DMS153 treated with DMSO at 0.1 percent for 48 hours (cell line): ENCODE data around the gene TRMT112.

Experiments used
- DNase-seq: peaks from one replicate; lab custom pipeline; 2025; ENCODE audit not compliant: unreplicated experiment; lab: John Stamatoyannopoulos, UW

The TRMT112 gene

DNA sequence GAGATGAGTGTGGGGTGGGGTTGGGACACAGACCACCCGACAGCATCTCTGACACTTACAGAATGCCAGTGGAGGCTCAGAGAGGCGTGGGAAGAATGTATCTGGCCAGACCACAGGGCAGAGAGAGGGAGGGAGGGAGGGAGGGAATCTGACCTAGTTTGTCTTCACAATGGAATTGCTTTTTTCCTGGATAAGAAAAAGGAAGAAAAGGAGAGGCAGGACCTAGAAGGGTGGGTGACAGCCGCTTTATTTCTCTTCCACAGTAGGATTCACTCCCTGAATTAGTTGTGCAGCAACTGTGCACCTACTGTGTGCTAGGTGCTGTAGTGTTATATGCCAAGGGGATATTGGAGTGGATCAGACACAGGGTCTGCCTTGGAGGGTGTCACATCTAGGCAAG is 22.6 kb downstream of the TRMT112 start:
- no peak for DNase-seq

DNA sequence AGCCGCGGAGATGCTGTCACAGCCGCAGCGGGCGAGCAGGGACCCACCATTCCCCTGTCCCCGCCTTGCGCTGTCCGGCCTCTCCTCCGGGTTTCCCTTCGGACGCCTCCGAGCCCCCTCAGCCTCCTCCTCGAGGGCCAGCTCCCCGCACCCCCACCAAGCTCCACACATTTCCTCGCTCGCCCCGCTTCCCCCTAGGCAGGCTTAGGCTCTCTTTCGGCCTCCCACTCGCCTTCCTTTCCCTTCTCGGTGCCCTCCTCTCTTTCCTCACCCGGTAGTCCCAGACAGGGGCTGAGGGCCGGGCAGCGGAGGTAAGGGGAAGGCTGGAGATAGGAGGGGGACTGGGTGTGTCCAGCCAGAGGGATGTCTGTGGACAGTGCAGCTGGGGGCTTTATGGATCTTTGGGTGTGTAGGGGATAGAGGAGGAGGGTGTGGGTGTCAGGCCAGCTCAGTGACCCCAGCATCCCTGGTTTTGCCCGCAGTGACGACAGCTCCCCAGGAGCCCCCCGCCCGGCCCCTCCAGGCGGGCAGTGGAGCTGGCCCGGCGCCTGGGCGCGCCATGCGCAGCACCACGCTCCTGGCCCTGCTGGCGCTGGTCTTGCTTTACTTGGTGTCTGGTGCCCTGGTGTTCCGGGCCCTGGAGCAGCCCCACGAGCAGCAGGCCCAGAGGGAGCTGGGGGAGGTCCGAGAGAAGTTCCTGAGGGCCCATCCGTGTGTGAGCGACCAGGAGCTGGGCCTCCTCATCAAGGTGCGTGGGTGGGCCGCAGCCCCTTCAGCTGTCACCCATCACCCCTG is 24.7 kb downstream of the TRMT112 start:
- DNase-seq = no peak

DNA sequence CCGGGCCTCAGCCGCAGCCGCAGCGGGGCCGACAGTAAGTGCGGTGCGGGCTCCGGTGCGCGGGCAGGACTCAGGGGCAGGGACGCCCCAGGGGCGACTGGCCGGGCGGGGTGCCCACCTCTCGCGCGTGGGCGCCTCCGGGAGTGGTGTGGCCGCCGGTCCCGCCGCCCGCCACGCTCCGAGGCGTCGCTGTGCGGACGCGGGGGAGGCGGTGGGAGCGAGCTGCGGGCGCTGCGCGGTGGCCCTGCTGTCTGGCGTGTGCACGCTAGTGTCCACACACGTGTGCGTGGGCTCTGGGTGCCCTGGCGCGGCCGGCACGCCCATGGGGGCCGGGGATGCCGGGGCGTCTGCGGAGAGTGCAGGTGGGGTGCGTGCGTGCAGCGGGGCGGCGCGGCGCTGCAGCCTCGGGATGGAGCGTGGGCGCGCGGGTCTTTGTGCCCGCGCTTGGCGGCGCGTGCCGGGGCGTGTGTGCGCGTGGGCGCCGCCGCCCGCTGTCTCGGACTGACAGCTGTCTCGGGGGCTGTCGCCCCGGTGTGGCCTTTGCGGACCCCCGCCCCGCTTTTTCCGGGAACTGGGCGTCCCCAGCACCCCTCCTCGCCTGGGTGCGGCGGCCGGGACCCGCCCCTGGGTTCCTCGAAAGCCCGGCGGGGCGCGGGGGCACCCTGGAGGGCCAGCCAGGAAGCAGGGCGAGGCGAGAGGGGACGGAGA is 25.5 kb downstream of the TRMT112 start:
- DNase-seq = no peak

- DNase-seq = no peak
Measured at GRCh38 chr11:64291262-64291751, 26.1 kb downstream of the TRMT112 start, which contains the start of gene KCNK4. Gene KCNK4, plus strand, starts transcription at chr11:64291302. Its CDS starts 1,717 bp downstream, at chr11:64293019.

DNA sequence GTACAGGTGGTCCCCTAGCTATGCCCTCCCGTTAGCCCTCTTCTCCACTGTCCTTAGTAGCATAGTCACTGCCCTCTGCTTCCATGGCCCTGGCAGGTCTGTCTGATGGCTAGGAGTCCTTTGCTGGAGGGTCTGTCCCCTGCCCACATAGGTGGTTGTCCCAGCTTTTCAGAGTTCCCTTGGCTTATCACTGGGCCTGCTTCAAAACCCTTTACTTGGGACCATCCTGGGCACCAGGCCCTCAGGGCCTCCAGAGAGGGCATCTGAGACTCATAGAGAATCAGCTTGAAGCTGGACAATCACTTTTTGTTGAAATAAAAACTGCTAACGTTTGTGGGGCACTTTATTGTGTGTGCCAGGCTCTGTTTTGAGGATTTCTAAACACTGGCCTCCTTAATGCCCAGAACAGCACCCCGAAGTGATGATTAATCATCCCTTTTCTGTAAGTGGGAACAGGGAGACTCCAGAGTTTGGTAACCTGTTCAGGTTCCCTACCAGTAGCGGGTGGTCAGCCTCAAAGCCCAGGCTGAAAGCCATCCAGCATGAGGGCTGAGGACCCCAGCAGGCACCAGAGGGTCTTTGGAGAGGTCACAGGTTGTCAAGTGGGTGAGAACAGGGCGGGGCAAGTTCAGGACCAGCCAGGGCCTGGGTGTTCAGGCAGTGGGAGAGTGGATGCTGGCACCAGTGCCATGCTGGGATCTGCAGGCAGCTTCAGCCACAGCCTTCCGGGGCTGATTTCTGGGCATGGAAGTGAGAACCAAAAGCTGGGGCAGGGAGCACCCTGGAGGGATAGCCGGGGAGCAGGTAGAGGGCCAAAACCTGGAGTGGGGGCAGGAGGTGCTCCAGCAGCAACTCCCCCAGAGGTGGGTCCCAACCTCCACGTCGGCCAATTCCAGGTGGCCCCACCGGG is 26.8 kb downstream of the TRMT112 start:
- no peak for DNase-seq

DNA sequence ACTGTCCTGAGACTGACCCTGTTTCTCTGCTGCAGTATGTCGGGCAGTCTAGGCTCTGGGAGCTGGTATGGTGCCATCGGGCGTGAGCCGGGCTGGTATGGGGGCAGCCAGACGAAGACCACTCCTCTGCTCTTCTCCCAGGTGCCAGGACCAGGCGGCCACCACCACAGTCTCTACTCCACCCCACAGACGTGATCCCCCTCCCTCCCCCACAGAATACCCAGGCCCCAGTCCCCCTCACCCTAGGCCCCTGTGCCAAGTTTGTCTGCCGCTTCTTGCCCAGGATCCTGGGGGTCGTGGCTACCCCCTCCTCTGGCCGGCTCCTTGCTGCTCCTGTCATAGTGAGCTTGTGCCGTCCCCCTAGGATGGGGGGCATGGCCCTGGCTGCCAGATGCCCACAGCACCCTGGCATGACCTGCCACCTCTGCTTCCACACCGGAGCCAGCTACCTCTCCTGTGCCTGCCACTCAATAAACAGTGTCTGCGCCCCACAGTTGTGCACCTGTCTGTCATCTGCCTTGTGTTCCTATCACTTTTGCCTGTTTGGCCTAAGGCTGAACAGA is 28.3 kb downstream of the TRMT112 start:
- DNase-seq = no peak

GRCh38 chr11:64288353-64288750 is 29.0 kb downstream of the TRMT112 start:
- DNase-seq = no peak

GRCh38 chr11:64287676-64288352 is 29.5 kb downstream of the TRMT112 start:
- no peak for DNase-seq

- DNase-seq = no peak
Measured at GRCh38 chr11:64286801-64287159, 30.6 kb downstream of the TRMT112 start.

GRCh38 chr11:64285885-64286800 is 31.2 kb downstream of the TRMT112 start:
- DNase-seq = peak; percentile 25

- peak; percentile 68 for DNase-seq
Measured at GRCh38 chr11:64284962-64285884, 32.1 kb downstream of the TRMT112 start, which contains the start of gene GPR137. Gene GPR137, plus strand, starts transcription at chr11:64285848. Its CDS starts 677 bp downstream, at chr11:64286525.

DNA sequence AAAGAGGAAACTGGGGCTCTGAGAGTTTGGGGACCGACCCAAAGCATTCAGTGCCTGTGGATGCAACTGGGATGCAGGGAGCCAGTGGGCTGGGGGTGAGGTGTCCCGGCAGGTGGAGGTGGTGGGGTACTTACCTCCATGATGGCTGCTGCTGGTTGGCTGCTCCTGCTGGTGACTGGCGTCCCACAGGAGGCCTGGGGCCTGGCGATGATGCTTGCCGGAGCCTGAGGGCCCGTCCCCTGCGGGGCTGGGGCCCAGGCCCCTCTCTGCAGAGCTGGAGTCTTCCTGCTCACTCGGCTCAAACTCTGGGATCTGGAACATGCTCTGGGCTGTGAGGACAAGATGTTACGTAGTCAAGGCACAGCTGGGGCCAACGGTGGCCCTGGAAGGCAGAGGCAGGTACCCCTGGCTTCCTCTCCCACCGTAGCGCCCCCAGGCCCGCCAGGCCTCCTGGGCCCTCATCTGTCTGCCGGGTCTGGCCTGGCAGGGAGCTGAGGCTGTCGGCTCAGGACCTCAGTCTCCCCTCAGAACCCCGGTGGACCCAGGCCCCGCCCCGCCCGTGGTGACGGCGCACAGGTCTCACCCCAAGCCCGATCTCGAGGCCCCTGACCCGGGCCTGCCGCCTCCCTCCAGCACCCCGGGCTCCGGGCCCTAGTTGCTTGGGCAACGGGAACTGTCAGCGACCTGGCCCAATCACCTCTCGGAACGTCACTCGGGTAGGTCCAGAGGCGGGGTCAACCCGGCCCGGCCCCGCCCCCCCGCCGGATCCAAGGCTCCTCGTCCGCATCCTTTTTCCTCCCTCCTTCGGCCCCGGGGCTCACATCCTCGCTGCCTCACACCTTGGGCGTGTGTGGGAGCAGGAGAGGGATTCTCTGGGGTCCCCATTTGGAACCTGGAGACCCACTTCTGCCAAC is 33.1 kb downstream of the TRMT112 start, which contains the start of gene BAD:
Gene BAD (minus strand): TSS at position 618 of the 914 bp plus-strand sequence. CDS start 297 bp downstream, at position 321.
- peak; percentile 84 for DNase-seq

- no peak for DNase-seq
Measured at GRCh38 chr11:64283092-64283491, 34.3 kb downstream of the TRMT112 start.

- DNase-seq = no peak
Measured at GRCh38 chr11:64281957-64282770, 35.2 kb downstream of the TRMT112 start.

- no peak for DNase-seq
Measured at GRCh38 chr11:64278576-64279190, 38.7 kb downstream of the TRMT112 start.
